ENCODE measurements around the gene P2RX2.
A peak's percentile ranks its signal among the peaks of the same experiment; 100 is the strongest.

P2RX2 gene

GRCh38 chr12:132635076-132635955 is 16.7 kb downstream of the P2RX2 start:
- no peak overlapping the region for H3K4me3 ChIP-seq (ENCODE audit: low read depth, low read length)
- TF ChIP-seq CTCF (IDR thresholded peaks at IDR 0.05; ENCODE audit: low read depth, low read length): no peak

- no peak overlapping the region for H3K4me3 ChIP-seq (ENCODE audit: low read depth, low read length)
Observed at GRCh38 chr12:132637811-132638210, 19.2 kb downstream of the P2RX2 start.

GRCh38 chr12:132638541-132639408 is 20.2 kb downstream of the P2RX2 start:
- TF ChIP-seq CTCF (IDR thresholded peaks at IDR 0.05; ENCODE audit: low read depth, low read length): peak; percentile 89
- H3K4me3 ChIP-seq (ENCODE audit: low read depth, low read length): no peak overlapping the region

More at GRCh38 chr12:132637811-132638210, 19.2 kb downstream of the P2RX2 start:
- TF ChIP-seq CTCF (IDR thresholded peaks at IDR 0.05; ENCODE audit: low read depth, low read length): no peak

- no peak for TF ChIP-seq CTCF (IDR thresholded peaks at IDR 0.05; ENCODE audit: low read depth, low read length)
- no peak overlapping the region for H3K4me3 ChIP-seq (ENCODE audit: low read depth, low read length)
Observed at GRCh38 chr12:132639956-132640520, 21.5 kb downstream of the P2RX2 start.

- no peak for TF ChIP-seq CTCF (IDR thresholded peaks at IDR 0.05; ENCODE audit: low read depth, low read length)
- H3K4me3 ChIP-seq (ENCODE audit: low read depth, low read length): no peak overlapping the region
Observed at GRCh38 chr12:132640936-132641335, 22.4 kb downstream of the P2RX2 start.

GRCh38 chr12:132641811-132642650 is 23.5 kb downstream of the P2RX2 start:
- no peak for TF ChIP-seq CTCF (IDR thresholded peaks at IDR 0.05; ENCODE audit: low read depth, low read length)
- no peak overlapping the region for H3K4me3 ChIP-seq (ENCODE audit: low read depth, low read length)
